Measurements from ENCODE around the gene ONECUT3.
"Not testable (repeated sequence)": the region's sequence is repeated elsewhere in the genome, so short reads cannot be mapped to it uniquely, and the experiment has no call there.

GRCh38 chr19:1797313-1797712 is 44.0 kb downstream of the ONECUT3 start:
- not testable (repeated sequence) for TF ChIP-seq CTCF (conservative IDR thresholded peaks at IDR 0.05); ZFX (IDR thresholded peaks at IDR 0.05)
